Loucy (cell line): ENCODE measurements around the gene DNAJB6.

Experiments
- EZH2phosphoT487 ChIP-seq: fragments of 200-600 bp; IDR thresholded peaks from 2 replicates; pipeline ENCODE4 v1.6.1; 2018; ENCODE audit warnings: antibody characterized with exemption, mild to moderate bottlenecking, moderate library complexity, borderline replicate concordance
- TF ChIP-seq, protein P1 (sequence below): fragments of 200-600 bp; sonication (generic); conservative IDR thresholded peaks from 2 replicates; pipeline ENCODE4 v1.5.1; 2014; ENCODE audit warnings: mild to moderate bottlenecking, antibody characterized with exemption, low read length

GRCh38 chr7:157434701-157435100, 97.9 kb downstream of the DNAJB6 start:
- TF ChIP-seq, protein P1, sequence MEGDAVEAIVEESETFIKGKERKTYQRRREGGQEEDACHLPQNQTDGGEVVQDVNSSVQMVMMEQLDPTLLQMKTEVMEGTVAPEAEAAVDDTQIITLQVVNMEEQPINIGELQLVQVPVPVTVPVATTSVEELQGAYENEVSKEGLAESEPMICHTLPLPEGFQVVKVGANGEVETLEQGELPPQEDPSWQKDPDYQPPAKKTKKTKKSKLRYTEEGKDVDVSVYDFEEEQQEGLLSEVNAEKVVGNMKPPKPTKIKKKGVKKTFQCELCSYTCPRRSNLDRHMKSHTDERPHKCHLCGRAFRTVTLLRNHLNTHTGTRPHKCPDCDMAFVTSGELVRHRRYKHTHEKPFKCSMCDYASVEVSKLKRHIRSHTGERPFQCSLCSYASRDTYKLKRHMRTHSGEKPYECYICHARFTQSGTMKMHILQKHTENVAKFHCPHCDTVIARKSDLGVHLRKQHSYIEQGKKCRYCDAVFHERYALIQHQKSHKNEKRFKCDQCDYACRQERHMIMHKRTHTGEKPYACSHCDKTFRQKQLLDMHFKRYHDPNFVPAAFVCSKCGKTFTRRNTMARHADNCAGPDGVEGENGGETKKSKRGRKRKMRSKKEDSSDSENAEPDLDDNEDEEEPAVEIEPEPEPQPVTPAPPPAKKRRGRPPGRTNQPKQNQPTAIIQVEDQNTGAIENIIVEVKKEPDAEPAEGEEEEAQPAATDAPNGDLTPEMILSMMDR, result no peak
- no peak for TF ChIP-seq EZH2phosphoT487
